GM18870 (cell line): ENCODE measurements around the gene RHOJ.

Source experiments
- ATAC-seq: cut with Tn5 transposase; IDR thresholded peaks from one replicate; pipeline ENCODE4 v1.9.1; 2021; ENCODE audit warnings: moderate library complexity; ENCODE audit not compliant: unreplicated experiment

The RHOJ gene

GRCh38 chr14:63205044-63205575 is 867 bp downstream of the RHOJ start:
- ATAC-seq = no peak

DNA sequence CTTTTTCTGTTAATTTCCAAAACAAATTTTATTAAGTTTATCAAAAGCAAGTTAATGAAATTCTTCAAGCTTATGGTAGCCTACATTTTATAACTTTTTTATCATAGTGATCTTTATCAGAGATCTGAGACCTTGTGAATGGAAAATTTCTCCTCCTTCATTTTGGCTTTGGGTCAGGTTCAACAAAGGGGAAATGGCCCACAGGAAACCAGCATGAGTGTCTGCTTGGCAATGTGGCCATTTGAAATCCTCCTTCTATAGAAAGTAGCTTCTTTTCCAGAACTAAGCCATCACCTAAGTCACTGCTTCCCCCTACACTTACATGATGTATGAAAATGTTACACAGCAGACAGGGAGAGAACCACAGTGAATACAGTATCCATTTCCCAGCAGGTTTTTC is 1.6 kb downstream of the RHOJ start:
- no peak for ATAC-seq

GRCh38 chr14:63209160-63209559 is 4.9 kb downstream of the RHOJ start:
- no peak for ATAC-seq

- no peak for ATAC-seq
Observed at GRCh38 chr14:63210812-63211211, 6.6 kb downstream of the RHOJ start.

GRCh38 chr14:63212209-63212608 is 8.0 kb downstream of the RHOJ start:
- ATAC-seq = no peak

GRCh38 chr14:63212776-63213500 is 8.7 kb downstream of the RHOJ start:
- no peak for ATAC-seq

GRCh38 chr14:63214417-63215196 is 10.4 kb downstream of the RHOJ start:
- no peak for ATAC-seq

DNA sequence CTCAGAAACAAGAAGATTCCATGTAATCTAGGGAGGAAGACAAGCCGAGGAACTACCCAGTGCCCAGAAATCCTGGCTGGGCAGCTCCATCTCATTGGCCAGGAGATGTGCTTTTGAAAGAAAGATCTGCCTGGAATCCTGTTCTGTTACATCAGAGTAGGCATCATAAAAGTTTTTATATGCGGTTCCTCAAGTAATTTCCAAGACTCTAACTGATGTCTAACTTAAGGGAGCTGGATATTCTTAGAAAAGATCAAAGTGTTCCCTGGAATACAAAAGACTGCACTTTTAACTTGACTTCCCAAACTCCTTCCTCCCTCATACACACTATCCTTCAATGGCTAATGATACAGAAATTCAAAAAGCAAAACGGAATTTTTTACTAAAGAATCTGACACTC is 16.3 kb downstream of the RHOJ start:
- ATAC-seq = no peak

DNA sequence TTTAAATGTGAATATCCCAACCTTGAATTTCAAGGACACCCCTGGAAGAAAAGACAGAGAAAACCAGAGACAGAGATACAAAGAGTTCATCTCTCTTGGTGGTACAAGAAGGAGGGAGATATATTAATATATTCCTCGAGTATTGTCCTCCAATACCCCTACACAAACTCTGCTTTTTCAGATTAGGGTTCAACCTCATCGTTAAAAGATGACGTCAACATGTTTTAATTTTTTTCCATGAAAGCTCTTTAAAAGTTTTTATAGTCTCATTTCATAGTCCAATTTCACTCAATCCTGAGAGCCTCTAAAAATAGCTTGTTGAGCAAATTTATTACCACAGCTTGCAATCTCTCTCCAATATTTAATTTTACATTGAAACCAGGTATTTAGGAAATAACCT is 19.4 kb downstream of the RHOJ start:
- ATAC-seq = no peak

DNA sequence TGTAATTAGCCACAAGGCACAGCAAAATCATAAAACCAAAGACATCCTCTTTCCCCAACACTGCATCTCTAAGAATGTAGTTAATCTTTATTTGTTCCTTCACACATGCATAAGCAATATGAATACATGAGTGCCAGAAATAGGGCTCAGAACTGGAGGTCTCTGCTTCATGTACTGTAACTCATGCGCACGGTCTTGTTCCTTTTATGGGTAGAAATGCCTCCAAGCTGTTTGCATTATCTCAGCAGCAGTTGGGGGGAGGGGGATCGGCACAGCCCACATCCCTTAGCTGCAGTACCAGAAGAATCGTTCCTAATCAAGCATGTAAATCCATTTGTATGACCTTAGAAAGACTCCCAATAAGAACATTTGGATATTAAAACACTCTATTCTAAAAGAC is 20.0 kb downstream of the RHOJ start:
- ATAC-seq = no peak

GRCh38 chr14:63228217-63228616 is 24.0 kb downstream of the RHOJ start:
- ATAC-seq = no peak

GRCh38 chr14:63229330-63230059 is 25.3 kb downstream of the RHOJ start:
- ATAC-seq = no peak

GRCh38 chr14:63231766-63232165 is 27.5 kb downstream of the RHOJ start:
- ATAC-seq = no peak

DNA sequence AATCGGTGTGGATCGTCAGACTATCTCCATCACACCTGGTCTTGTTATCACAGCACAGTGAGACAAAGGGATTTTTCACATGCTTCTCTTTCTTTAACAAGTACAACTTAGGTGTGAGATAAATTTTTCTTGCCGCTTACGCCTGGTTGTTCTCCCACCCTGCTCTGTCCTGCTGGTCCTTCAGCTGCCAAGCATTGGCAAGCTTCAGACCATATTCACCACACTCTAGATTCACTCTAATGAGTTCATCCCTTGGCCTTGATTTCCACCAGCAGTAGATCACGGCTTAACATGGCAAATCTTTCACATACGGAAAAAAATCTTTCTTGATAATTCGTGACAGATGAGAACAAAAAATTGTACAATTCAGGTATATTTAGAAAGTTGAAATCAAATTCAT is 33.5 kb downstream of the RHOJ start:
- no peak for ATAC-seq

DNA sequence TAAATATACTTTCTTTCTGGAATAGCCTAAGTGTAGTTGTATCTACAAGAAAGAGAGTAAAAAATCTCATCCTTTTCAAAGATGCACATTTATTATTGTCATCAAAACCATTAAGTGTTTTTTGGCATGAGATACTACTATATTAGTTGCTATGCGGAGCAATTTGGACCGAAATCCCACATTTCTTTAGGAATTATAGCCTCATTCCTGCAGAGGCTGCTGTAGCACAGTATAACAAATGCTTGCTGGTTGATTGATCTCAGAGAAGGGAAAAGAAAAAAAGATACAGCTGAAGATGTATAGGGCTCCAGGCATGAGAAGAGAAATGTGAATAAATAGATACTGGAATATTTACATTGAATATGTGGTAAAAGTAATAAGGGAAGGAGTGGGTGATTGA is 36.0 kb downstream of the RHOJ start:
- ATAC-seq = no peak

- ATAC-seq = no peak
Observed at GRCh38 chr14:63241096-63241495, 36.9 kb downstream of the RHOJ start.

- ATAC-seq = no peak
Observed at GRCh38 chr14:63243646-63244045, 39.4 kb downstream of the RHOJ start.

GRCh38 chr14:63245893-63246292 is 41.6 kb downstream of the RHOJ start:
- ATAC-seq = no peak

DNA sequence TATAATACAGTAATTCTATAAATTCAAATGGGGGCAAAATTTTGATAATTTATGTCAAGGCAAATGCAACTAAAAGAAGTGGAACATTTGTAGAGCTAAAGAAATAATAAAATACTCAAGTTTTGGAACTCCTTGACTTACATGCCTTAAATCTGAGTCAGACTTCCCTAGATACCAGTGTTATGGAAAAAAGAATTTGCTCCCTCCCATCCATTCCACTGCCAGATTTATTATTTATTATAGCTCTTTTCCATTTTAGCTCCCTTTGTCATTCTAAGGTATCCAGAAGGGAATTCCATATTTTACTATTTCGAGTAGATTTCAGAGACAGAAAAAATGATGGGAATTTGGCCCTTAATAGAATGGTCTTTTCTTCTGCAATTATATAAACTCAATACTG is 44.0 kb downstream of the RHOJ start:
- no peak for ATAC-seq

DNA sequence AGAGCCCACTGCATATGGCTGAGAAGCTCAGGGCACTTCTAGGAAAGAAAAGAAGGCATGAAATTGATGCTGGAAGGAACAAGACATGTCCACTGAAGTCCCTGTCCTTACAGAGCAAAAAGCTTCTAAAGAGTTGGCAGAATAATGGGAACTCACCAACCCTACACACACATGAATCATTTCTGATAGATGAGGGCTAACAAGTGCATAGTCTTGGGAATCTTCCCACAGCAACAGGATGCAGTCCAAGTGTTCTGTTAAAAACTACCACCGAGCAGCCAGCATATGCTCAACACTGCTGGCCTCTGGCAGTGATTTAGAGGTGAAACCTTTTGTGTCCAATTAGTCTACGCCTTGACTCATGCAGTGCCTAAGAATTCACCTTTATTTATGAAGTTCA is 44.8 kb downstream of the RHOJ start:
- no peak for ATAC-seq

GRCh38 chr14:63257299-63257698 is 53.1 kb downstream of the RHOJ start:
- ATAC-seq = no peak

DNA sequence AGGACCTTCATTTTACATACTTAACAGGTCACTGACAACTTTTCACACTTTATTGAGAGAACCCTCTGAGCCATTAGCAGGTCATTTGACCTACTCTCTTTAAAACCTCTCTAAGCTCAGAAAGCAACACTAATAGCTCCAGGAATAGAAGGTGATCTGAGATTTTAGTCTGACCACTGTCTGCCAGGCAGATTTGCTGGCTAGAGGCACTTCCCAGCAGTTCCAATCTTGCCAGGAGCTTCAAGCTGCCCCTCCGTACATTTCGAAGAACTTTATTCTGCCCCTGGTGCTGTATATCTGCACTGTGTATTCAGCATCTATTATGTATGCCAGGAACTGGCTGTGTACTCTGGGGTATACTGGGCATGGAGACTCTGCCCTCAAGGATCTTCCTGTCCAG is 58.2 kb downstream of the RHOJ start:
- ATAC-seq = no peak
